NOMO-1 (cell line): ENCODE measurements around the gene KIAA1755.
A peak's percentile ranks its signal among the peaks of the same experiment; 100 is the strongest.

Experiments
- DNase-seq, 2 experiments: peaks; one replicate each; lab custom pipeline; 2025; ENCODE audit not compliant: unreplicated experiment in 2 of 2; lab: John Stamatoyannopoulos, UW

KIAA1755 gene

GRCh38 chr20:38260378-38261053, at the start of gene KIAA1755:
Gene KIAA1755, minus strand, starts transcription at chr20:38260735. Its CDS starts 235 bp downstream, at chr20:38260500.
- no peak for DNase-seq

- no peak for DNase-seq
These were observed 47.9 kb upstream of the KIAA1755 start for GRCh38 chr20:38308447-38308846.

- no peak for DNase-seq
These were observed 47.5 kb upstream of the KIAA1755 start for GRCh38 chr20:38308047-38308438.

GRCh38 chr20:38307371-38308046, 47.0 kb upstream of the KIAA1755 start:
- peak; percentile 58 to 65 for DNase-seq

- no peak for DNase-seq
These were observed 45.8 kb upstream of the KIAA1755 start for GRCh38 chr20:38306379-38306778.

- DNase-seq: no peak
These were observed 45.0 kb upstream of the KIAA1755 start for GRCh38 chr20:38305541-38305940.

- DNase-seq: peak; percentile 85 to 86
These were observed 44.4 kb upstream of the KIAA1755 start for GRCh38 chr20:38304845-38305447.

GRCh38 chr20:38303908-38304379, 43.4 kb upstream of the KIAA1755 start, which contains the start of gene BPI:
Gene BPI, plus strand, starts transcription at chr20:38304156. Its CDS starts 68 bp downstream, at chr20:38304224.
- peak; percentile 95 to 97 for DNase-seq

GRCh38 chr20:38302786-38303185, 42.3 kb upstream of the KIAA1755 start:
- DNase-seq: no peak

GRCh38 chr20:38301309-38301708, 40.8 kb upstream of the KIAA1755 start:
- DNase-seq: no peak

GRCh38 chr20:38300438-38300837, 39.9 kb upstream of the KIAA1755 start:
- peak; percentile 12 to 24 for DNase-seq

GRCh38 chr20:38299963-38300362, 39.4 kb upstream of the KIAA1755 start:
- no peak for DNase-seq

- DNase-seq: peak; percentile 97
These were observed 38.3 kb upstream of the KIAA1755 start for GRCh38 chr20:38298768-38299288.

- no peak for DNase-seq
These were observed 37.6 kb upstream of the KIAA1755 start for GRCh38 chr20:38297916-38298674.

- no peak for DNase-seq
These were observed 35.9 kb upstream of the KIAA1755 start for GRCh38 chr20:38296433-38296832.

GRCh38 chr20:38295811-38296210, 35.3 kb upstream of the KIAA1755 start:
- DNase-seq: no peak

GRCh38 chr20:38294076-38294591, 33.6 kb upstream of the KIAA1755 start:
- peak; percentile 29 to 45 for DNase-seq

GRCh38 chr20:38293491-38294065, 33.0 kb upstream of the KIAA1755 start:
- DNase-seq: peak in 1 of 2 experiments; percentile 34

- peak in 1 of 2 experiments; percentile 30 for DNase-seq
These were observed 31.4 kb upstream of the KIAA1755 start for GRCh38 chr20:38291966-38292365.
